ENCODE measurements around the gene MAFG. TPM values are rescaled to one million over a fixed set of nuclear protein-coding genes. Genes with fewer than 3 reads are reported as not detected.
A peak's percentile ranks its signal among the peaks of the same experiment; 100 is the strongest.

The MAFG gene
- total and polyA plus RNA-seq, 2 experiments from 2014 or later, result 21.3 to 28.5 TPM

- H3K36me3 ChIP-seq (replicated peaks; ENCODE audit: insufficient read depth, low read depth), result no peaks in the 10 kb centered on the region
- TF ChIP-seq EZH2phosphoT487 (IDR thresholded peaks at IDR 0.05; ENCODE audit: low read depth, severe bottlenecking, unreplicated experiment), result no peak
- TF ChIP-seq EZH2 (IDR thresholded peaks at IDR 0.05; ENCODE audit: borderline replicate concordance), result no peak
- TF ChIP-seq CTCF (IDR thresholded peaks at IDR 0.05; ENCODE audit: poor library complexity), result no peak
- 97% methylated on average over 36 of the region's 36 CpGs for WGBS (ENCODE audit: low lambda C conversion rate, missing lambda C conversion rate)
- no peaks in the 10 kb centered on the region for H3K9me2 ChIP-seq (replicated peaks; ENCODE audit: insufficient read depth)
- DNase-seq (ENCODE audit: low spot score), result no peak
- no peak overlapping the region for H3K4me2 ChIP-seq
- H4K20me1 ChIP-seq (ENCODE audit: insufficient read depth, poor library complexity, severe bottlenecking), result peaks cover 13% of the 10 kb centered on the region
- no peak overlapping the region for H3K4me3 ChIP-seq
- no peaks in the 10 kb centered on the region for H3K27me3 ChIP-seq
- no peak overlapping the region for H3K27ac ChIP-seq
- no peaks in the 10 kb centered on the region for H3K9me3 ChIP-seq (ENCODE audit: low read depth)
- no peak overlapping the region for H2AFZ ChIP-seq
- peaks cover 43% of the 10 kb centered on the region for H3K79me2 ChIP-seq
- peaks cover 32% of the 10 kb centered on the region for H3K4me1 ChIP-seq (ENCODE audit: insufficient read depth)
Observed at GRCh38 chr17:81914103-81914850, 13.3 kb downstream of the MAFG start.

GRCh38 chr17:81913394-81914102, 14.0 kb downstream of the MAFG start:
- DNase-seq (ENCODE audit: low spot score), result no peak
- no peaks in the 10 kb centered on the region for H3K27me3 ChIP-seq
- 98% methylated on average over 25 of the region's 31 CpGs for WGBS (ENCODE audit: low lambda C conversion rate, missing lambda C conversion rate)
- H3K79me2 ChIP-seq, result peaks cover 44% of the 10 kb centered on the region
- no peak for TF ChIP-seq CTCF (IDR thresholded peaks at IDR 0.05; ENCODE audit: poor library complexity)
- TF ChIP-seq EZH2 (IDR thresholded peaks at IDR 0.05; ENCODE audit: borderline replicate concordance), result no peak
- TF ChIP-seq EZH2phosphoT487 (IDR thresholded peaks at IDR 0.05; ENCODE audit: low read depth, severe bottlenecking, unreplicated experiment), result no peak
- peak overlapping the region; percentile 39 for H3K27ac ChIP-seq
- no peak overlapping the region for H3K4me2 ChIP-seq
- H2AFZ ChIP-seq, result no peak overlapping the region
- H3K9me3 ChIP-seq (ENCODE audit: low read depth), result no peaks in the 10 kb centered on the region
- no peaks in the 10 kb centered on the region for H3K36me3 ChIP-seq (replicated peaks; ENCODE audit: insufficient read depth, low read depth)
- peaks cover 32% of the 10 kb centered on the region for H3K4me1 ChIP-seq (ENCODE audit: insufficient read depth)
- H4K20me1 ChIP-seq (ENCODE audit: insufficient read depth, poor library complexity, severe bottlenecking), result peaks cover 6% of the 10 kb centered on the region
- no peaks in the 10 kb centered on the region for H3K9me2 ChIP-seq (replicated peaks; ENCODE audit: insufficient read depth)
- H3K4me3 ChIP-seq, result no peak overlapping the region

GRCh38 chr17:81912441-81913309, 14.9 kb downstream of the MAFG start:
- Histone ChIP-seq H2AFZ (no peak overlapping the region), H3K9me3 (ENCODE audit: low read depth) (no peaks in the 10 kb centered on the region), H3K4me1 (ENCODE audit: insufficient read depth) (peaks cover 28% of the 10 kb centered on the region), H3K36me3 (replicated peaks; ENCODE audit: insufficient read depth, low read depth) (no peaks in the 10 kb centered on the region), H3K4me3 (no peak overlapping the region), H3K27me3 (no peaks in the 10 kb centered on the region), H3K4me2 (no peak overlapping the region), H3K79me2 (peaks cover 47% of the 10 kb centered on the region), H3K9me2 (replicated peaks; ENCODE audit: insufficient read depth) (no peaks in the 10 kb centered on the region), H4K20me1 (ENCODE audit: insufficient read depth, poor library complexity, severe bottlenecking) (peaks cover 4% of the 10 kb centered on the region), H3K27ac (peak overlapping the region; percentile 82)
- 91% methylated on average over 32 of the region's 32 CpGs for WGBS (ENCODE audit: low lambda C conversion rate, missing lambda C conversion rate)
- no peak for TF ChIP-seq EZH2 (IDR thresholded peaks at IDR 0.05; ENCODE audit: borderline replicate concordance)
- TF ChIP-seq CTCF (IDR thresholded peaks at IDR 0.05; ENCODE audit: poor library complexity), result no peak
- TF ChIP-seq EZH2phosphoT487 (IDR thresholded peaks at IDR 0.05; ENCODE audit: low read depth, severe bottlenecking, unreplicated experiment), result no peak
- peak; percentile 75 for DNase-seq (ENCODE audit: low spot score)

All from hepatocyte (in vitro differentiated cells).